Muscle layer of duodenum (tissue), 2 donors: ENCODE results near the gene HJURP.

Experiments
- H3K27ac ChIP-seq: one replicate; pipeline ENCODE4 v1.7.0; 2013; ENCODE audit warnings: mild to moderate bottlenecking, low read length
- H3K27me3 ChIP-seq: one replicate; pipeline ENCODE4 v1.7.0; 2013; ENCODE audit warnings: low read depth, mild to moderate bottlenecking, control low read depth, low read length
- H3K36me3 ChIP-seq, 2 donors: one replicate each; pipeline ENCODE4 v1.7.0; 2013; ENCODE audit warnings: low read length in 2 of 2, control low read depth in 1 of 2, mild to moderate bottlenecking in 1 of 2; ENCODE audit not compliant: insufficient read depth in 2 of 2, control insufficient read depth in 1 of 2
- H3K4me1 ChIP-seq, 2 donors: one replicate each; pipeline ENCODE4 v1.7.0; 2013; ENCODE audit warnings: low read length in 2 of 2, mild to moderate bottlenecking in 2 of 2, control low read depth in 1 of 2, moderate library complexity in 1 of 2; ENCODE audit not compliant: insufficient read depth in 2 of 2, control insufficient read depth in 1 of 2
- H3K4me3 ChIP-seq, 2 donors: one replicate each; pipeline ENCODE4 v1.7.0; 2013; ENCODE audit warnings: low read length in 2 of 2, low read depth in 1 of 2, mild to moderate bottlenecking in 1 of 2
- H3K9me3 ChIP-seq, 2 donors: one replicate each; pipeline ENCODE4 v1.7.0; 2013; ENCODE audit warnings: low read length in 2 of 2, control low read depth in 1 of 2, mild to moderate bottlenecking in 1 of 2; ENCODE audit not compliant: control insufficient read depth in 1 of 2
- donor health status: healthy.

The HJURP gene

GRCh38 chr2:233838251-233838650, 16.1 kb downstream of the HJURP start:
- H3K27me3 ChIP-seq = no peaks in the 10 kb centered on the region
- no peaks in the 10 kb centered on the region for H3K9me3 ChIP-seq
- H3K4me1 ChIP-seq = no peaks in the 10 kb centered on the region
- H3K27ac ChIP-seq = no peak overlapping the region
- H3K36me3 ChIP-seq = no peaks in the 10 kb centered on the region
- no peak overlapping the region for H3K4me3 ChIP-seq

GRCh38 chr2:233837694-233838229, 16.6 kb downstream of the HJURP start:
- Histone ChIP-seq H3K4me3 (no peak overlapping the region), H3K36me3 (no peaks in the 10 kb centered on the region), H3K27ac (no peak overlapping the region), H3K27me3 (no peaks in the 10 kb centered on the region), H3K9me3 (no peaks in the 10 kb centered on the region), H3K4me1 (peaks cover 0 to 3% of the 10 kb centered on the region in 2 donors)

- Histone ChIP-seq H3K4me1 (peaks cover 0 to 6% of the 10 kb centered on the region in 2 donors), H3K36me3 (no peaks in the 10 kb centered on the region), H3K4me3 (no peak overlapping the region), H3K27ac (no peak overlapping the region), H3K9me3 (no peaks in the 10 kb centered on the region), H3K27me3 (no peaks in the 10 kb centered on the region)
Observed at GRCh38 chr2:233836359-233836758, 18.0 kb downstream of the HJURP start.

- Histone ChIP-seq H3K4me1 (peaks cover 0 to 6% of the 10 kb centered on the region in 2 donors), H3K9me3 (no peaks in the 10 kb centered on the region), H3K4me3 (no peak overlapping the region), H3K36me3 (no peaks in the 10 kb centered on the region), H3K27ac (no peak overlapping the region), H3K27me3 (no peaks in the 10 kb centered on the region)
Observed at GRCh38 chr2:233835230-233836186, 18.8 kb downstream of the HJURP start.

GRCh38 chr2:233833345-233833744, 21.0 kb downstream of the HJURP start:
- peaks cover 0 to 6% of the 10 kb centered on the region in 2 donors for H3K4me1 ChIP-seq
- H3K36me3 ChIP-seq = no peaks in the 10 kb centered on the region
- no peaks in the 10 kb centered on the region for H3K9me3 ChIP-seq
- no peak overlapping the region for H3K4me3 ChIP-seq
- no peaks in the 10 kb centered on the region for H3K27me3 ChIP-seq
- H3K27ac ChIP-seq = no peak overlapping the region

GRCh38 chr2:233832869-233833311, 21.4 kb downstream of the HJURP start:
- no peak overlapping the region for H3K27ac ChIP-seq

GRCh38 chr2:233832414-233832813, 21.9 kb downstream of the HJURP start:
- Histone ChIP-seq H3K4me1 (peaks cover 0 to 6% of the 10 kb centered on the region in 2 donors), H3K36me3 (no peaks in the 10 kb centered on the region), H3K4me3 (no peak overlapping the region), H3K27me3 (no peaks in the 10 kb centered on the region), H3K27ac (no peak overlapping the region), H3K9me3 (no peaks in the 10 kb centered on the region)

More at GRCh38 chr2:233832869-233833311, 21.4 kb downstream of the HJURP start:
- Histone ChIP-seq H3K4me3 (no peak overlapping the region), H3K9me3 (no peaks in the 10 kb centered on the region), H3K36me3 (no peaks in the 10 kb centered on the region), H3K27me3 (no peaks in the 10 kb centered on the region), H3K4me1 (peaks cover 0 to 6% of the 10 kb centered on the region in 2 donors)

GRCh38 chr2:233831861-233832260, 22.5 kb downstream of the HJURP start:
- Histone ChIP-seq H3K36me3 (no peaks in the 10 kb centered on the region), H3K27me3 (no peaks in the 10 kb centered on the region)

GRCh38 chr2:233831011-233831721, 23.2 kb downstream of the HJURP start:
- Histone ChIP-seq H3K4me3 (no peak overlapping the region), H3K36me3 (no peaks in the 10 kb centered on the region)

More at GRCh38 chr2:233831861-233832260, 22.5 kb downstream of the HJURP start:
- Histone ChIP-seq H3K4me3 (no peak overlapping the region), H3K9me3 (no peaks in the 10 kb centered on the region), H3K27ac (no peak overlapping the region), H3K4me1 (peaks cover 0 to 6% of the 10 kb centered on the region in 2 donors)

GRCh38 chr2:233830111-233830802, 24.1 kb downstream of the HJURP start:
- Histone ChIP-seq H3K36me3 (no peaks in the 10 kb centered on the region), H3K4me3 (no peak overlapping the region), H3K9me3 (no peaks in the 10 kb centered on the region), H3K27ac (no peak overlapping the region), H3K27me3 (no peaks in the 10 kb centered on the region), H3K4me1 (peaks cover 0 to 6% of the 10 kb centered on the region in 2 donors)

More at GRCh38 chr2:233831011-233831721, 23.2 kb downstream of the HJURP start:
- Histone ChIP-seq H3K27me3 (no peaks in the 10 kb centered on the region), H3K4me1 (peaks cover 0 to 6% of the 10 kb centered on the region in 2 donors), H3K27ac (no peak overlapping the region), H3K9me3 (no peaks in the 10 kb centered on the region)
